Tibial nerve (tissue), 4 donors: ENCODE data around the gene NKAIN2. TPM values are rescaled to one million over a fixed set of nuclear protein-coding genes. Genes with fewer than 3 reads are reported as not detected.
"Not testable (repeated sequence)": the region's sequence is repeated elsewhere in the genome, so short reads cannot be mapped to it uniquely, and the experiment has no call there.

Experiments
- DNase-seq, 2 donors: peaks; one replicate each; pipeline ENCODE4 v3.0.0-alpha.2; 2019; ENCODE audit warnings: low spot score in 2 of 2
- H3K27ac ChIP-seq, 4 donors: fragments of 200-600 bp; sonication (generic) in 3 of 4; one replicate each; pipeline ENCODE4 v1.5.1; 2017 to 2019; ENCODE audit warnings: mild to moderate bottlenecking in 1 of 4
- H3K27me3 ChIP-seq, 2 donors: fragments of 200-600 bp; sonication (generic) in 1 of 2; one replicate each; pipeline versions ENCODE4 v1.5.1 to v1.6.0; 2017 to 2019
- H3K36me3 ChIP-seq, 3 donors: fragments of 200-600 bp; sonication (generic); one replicate each; pipeline ENCODE4 v1.5.1; 2018 to 2019
- H3K4me1 ChIP-seq, 4 donors: fragments of 200-600 bp; sonication (generic) in 3 of 4; one replicate each; pipeline ENCODE4 v1.5.1; 2017 to 2019
- H3K4me3 ChIP-seq, 4 donors: fragments of 200-600 bp; sonication (generic) in 3 of 4; one replicate each; pipeline ENCODE4 v1.5.1; 2017 to 2019; ENCODE audit warnings: mild to moderate bottlenecking in 1 of 4, moderate library complexity in 1 of 4
- H3K9me3 ChIP-seq, 4 donors: fragments of 200-600 bp; sonication (generic) in 3 of 4; one replicate each; pipeline ENCODE4 v1.5.1; 2017 to 2019
- CTCF ChIP-seq, 5 experiments: fragments of 200-600 bp in 3 of 5; fragments of 450-650 bp in 2 of 5; sonication (generic) in 3 of 5; IDR thresholded peaks; one replicate each; pipeline ENCODE4 v1.5.1; 2016 to 2019; ENCODE audit warnings: antibody characterized with exemption in 5 of 5, mild to moderate bottlenecking in 3 of 5, moderate library complexity in 2 of 5
- EP300 ChIP-seq, 2 donors: sonication (generic); formaldehyde crosslinking; IDR thresholded peaks; one replicate each; pipeline ENCODE4 v1.6.1; 2017; ENCODE audit warnings: antibody characterized with exemption in 2 of 2, mild to moderate bottlenecking in 1 of 2
- POLR2A ChIP-seq, 2 donors: fragments of 450-650 bp; IDR thresholded peaks; one replicate each; pipeline ENCODE4 v1.6.1; 2017; ENCODE audit warnings: antibody characterized with exemption in 2 of 2, mild to moderate bottlenecking in 2 of 2, moderate library complexity in 2 of 2
- WGBS, 2 donors: methylation state at CpG; one replicate each; pipeline ENCODE4 v1.1.5; 2018; 5-methylcytosine and 5-hydroxymethylcytosine counted together
- total RNA-seq, 4 donors: library from RNA; depleted of rRNA; stranded (reverse); fragments of >200 nt; gene quantifications; one replicate each; pipeline ENCODE4 v1.1.0, GENCODE V29; 2016

The NKAIN2 gene
- total RNA-seq, 4 donors from 2014 or later = 8.1 to 20.8 (median 15.2) TPM

- no peak for DNase-seq
- Histone ChIP-seq H3K4me3 (no peak overlapping the region), H3K4me1 (no peaks in the 10 kb centered on the region), H3K27me3 (no peaks in the 10 kb centered on the region), H3K36me3 (no peaks in the 10 kb centered on the region), H3K9me3 (no peaks in the 10 kb centered on the region), H3K27ac (no peak overlapping the region)
- TF ChIP-seq CTCF (IDR thresholded peaks at IDR 0.05) (no peak), EP300 (IDR thresholded peaks at IDR 0.05) (no peak), POLR2A (IDR thresholded peaks at IDR 0.05) (no peak)
- WGBS, 2 donors = 54 to 55% methylated on average over 2 of the region's 2 CpGs
These were observed 176.6 kb downstream of the NKAIN2 start for GRCh38 chr6:123980311-123980710.

GRCh38 chr6:123986938-123987337, 183.3 kb downstream of the NKAIN2 start:
- no peak overlapping the region for H3K4me3 ChIP-seq
- H3K36me3 ChIP-seq = no peaks in the 10 kb centered on the region
- DNase-seq = no peak
- no peaks in the 10 kb centered on the region for H3K4me1 ChIP-seq
- H3K9me3 ChIP-seq = no peaks in the 10 kb centered on the region
- TF ChIP-seq EP300 (IDR thresholded peaks at IDR 0.05) = no peak
- no peak for TF ChIP-seq POLR2A (IDR thresholded peaks at IDR 0.05)
- no peak for TF ChIP-seq CTCF (IDR thresholded peaks at IDR 0.05)
- 91 to 96% methylated on average over 4 of the region's 4 CpGs for WGBS, 2 donors
- H3K27me3 ChIP-seq = no peaks in the 10 kb centered on the region
- no peak overlapping the region for H3K27ac ChIP-seq

- H3K36me3 ChIP-seq, H3K4me1 ChIP-seq, H3K9me3 ChIP-seq, DNase-seq, H3K4me3 ChIP-seq, H3K27ac ChIP-seq, H3K27me3 ChIP-seq: not testable (repeated sequence)
- 66 to 70% methylated on average over 5 of the region's 5 CpGs for WGBS, 2 donors
These were observed 186.3 kb downstream of the NKAIN2 start for GRCh38 chr6:123989918-123990317.

GRCh38 chr6:123990376-123990775, 186.7 kb downstream of the NKAIN2 start:
- no peak for DNase-seq

GRCh38 chr6:123994168-123994567, 190.5 kb downstream of the NKAIN2 start:
- no peak overlapping the region for H3K4me3 ChIP-seq
- no peak overlapping the region for H3K27ac ChIP-seq
- 63 to 70% methylated on average over 3 of the region's 3 CpGs for WGBS, 2 donors
- DNase-seq = no peak
- H3K27me3 ChIP-seq = no peaks in the 10 kb centered on the region
- no peaks in the 10 kb centered on the region for H3K36me3 ChIP-seq
- TF ChIP-seq POLR2A (IDR thresholded peaks at IDR 0.05) (no peak), CTCF (IDR thresholded peaks at IDR 0.05) (no peak), EP300 (IDR thresholded peaks at IDR 0.05) (no peak)
- peaks cover 0 to 4% (median 0%) of the 10 kb centered on the region in 4 donors for H3K4me1 ChIP-seq
- no peaks in the 10 kb centered on the region for H3K9me3 ChIP-seq

More at GRCh38 chr6:123990376-123990775, 186.7 kb downstream of the NKAIN2 start:
- 72 to 82% methylated on average over 2 of the region's 2 CpGs for WGBS, 2 donors
- TF ChIP-seq POLR2A (IDR thresholded peaks at IDR 0.05) (no peak), EP300 (IDR thresholded peaks at IDR 0.05) (no peak), CTCF (IDR thresholded peaks at IDR 0.05) (no peak)
- Histone ChIP-seq H3K36me3 (no peaks in the 10 kb centered on the region), H3K9me3 (no peaks in the 10 kb centered on the region), H3K4me3 (no peak overlapping the region), H3K27ac (no peak overlapping the region), H3K27me3 (no peaks in the 10 kb centered on the region), H3K4me1 (no peaks in the 10 kb centered on the region)
